Measurements from ENCODE around the gene ITIH3. TPM values are rescaled to one million over a fixed set of nuclear protein-coding genes. Genes with fewer than 3 reads are reported as not detected.

Gene ITIH3
- not detected in 2 replicates for total RNA-seq

GRCh38 chr3:52794612-52795099 is at the start of gene ITIH3:
TSS of gene ITIH3 (plus strand) at chr3:52794796. CDS start at chr3:52794804, 8 bp downstream.

DNA sequence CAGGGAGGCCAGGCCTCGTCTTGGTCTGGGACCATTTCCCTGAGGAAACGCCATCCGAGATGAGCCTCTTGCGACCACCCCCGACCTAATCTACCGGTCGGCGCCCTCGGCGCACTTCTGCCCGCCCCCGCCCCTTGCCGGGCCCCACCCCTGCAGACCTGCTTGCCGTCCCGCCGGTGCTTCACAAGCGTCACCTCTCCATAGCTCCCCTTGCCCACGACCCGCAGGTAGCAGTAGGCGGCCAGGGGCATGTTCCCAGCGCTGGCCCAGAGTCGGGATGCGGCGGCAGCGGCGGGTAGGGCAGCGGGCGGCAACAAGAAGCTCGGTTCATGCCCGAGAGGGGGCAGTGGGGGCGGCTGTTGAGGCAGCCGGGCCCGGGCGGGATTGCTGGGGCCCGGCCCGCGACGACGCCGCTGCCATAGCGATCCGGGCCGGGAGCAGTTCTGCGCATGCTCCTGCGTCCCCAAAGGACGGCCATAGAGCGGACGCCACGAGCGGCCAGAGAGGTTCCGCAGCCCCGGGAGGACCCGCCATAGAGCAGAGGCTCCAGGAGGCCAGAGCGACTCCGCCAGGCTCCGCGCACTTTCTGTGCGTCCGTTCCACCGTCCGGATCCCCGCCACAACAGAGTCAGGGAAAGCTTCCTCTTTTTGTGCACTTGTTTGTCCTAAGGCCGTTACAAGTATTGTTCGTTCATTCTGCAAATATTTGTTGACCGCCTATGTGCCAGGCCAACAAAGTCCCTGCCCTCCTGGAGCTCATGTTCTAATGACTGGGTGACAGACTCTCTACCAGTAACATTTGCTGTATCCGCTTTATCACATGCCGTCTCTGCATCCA is 23.9 kb upstream of the ITIH3 start, which contains the start of gene NEK4:
NEK4 (minus strand) TSS at position 445 of the 838 bp plus-strand sequence; CDS start at position 251, 194 bp downstream.

GRCh38 chr3:52777127-52777958 is 17.3 kb upstream of the ITIH3 start, which contains the start of gene ITIH1:
TSS of gene ITIH1 (plus strand) at chr3:52777599. CDS start at chr3:52777616, 17 bp downstream.

DNA sequence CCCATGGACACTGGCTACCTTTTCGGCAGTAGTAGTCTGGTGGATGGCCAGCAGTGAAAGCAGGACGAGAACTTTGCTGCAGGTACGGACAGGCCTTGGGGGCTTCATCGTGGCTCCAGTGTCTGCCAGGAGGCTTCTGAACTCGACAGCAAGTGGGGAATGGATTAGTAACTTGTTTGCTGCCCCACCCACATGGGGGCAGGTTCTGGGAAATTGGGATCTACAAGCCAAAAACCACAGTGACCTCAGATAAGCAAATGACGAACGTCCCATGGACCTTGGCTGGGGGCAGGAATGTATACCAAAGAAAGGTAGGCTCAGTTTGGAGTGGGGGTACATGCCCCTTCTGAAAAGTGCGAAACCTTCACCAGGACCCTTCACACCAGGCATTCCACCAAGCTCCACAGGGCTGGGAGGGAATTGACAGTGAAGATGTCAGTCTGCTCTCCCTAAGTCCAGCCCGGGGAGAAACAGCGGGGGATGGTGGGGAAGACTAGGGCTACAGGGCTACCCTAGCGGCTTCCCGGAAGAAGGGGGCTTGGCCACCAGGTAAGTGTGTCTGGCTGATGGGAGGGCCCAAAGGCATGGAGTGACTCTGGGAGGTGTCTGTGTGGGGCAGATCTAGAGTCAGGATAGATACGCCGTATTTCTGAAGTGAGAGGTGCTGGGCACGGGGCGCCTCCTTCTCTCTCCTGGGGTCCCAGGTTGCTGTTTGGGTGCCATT is 36.1 kb downstream of the ITIH3 start, which contains the start of gene ITIH4:
ITIH4 (minus strand) TSS at position 138 of the 724 bp plus-strand sequence; CDS start at position 108, 30 bp downstream.

GRCh38 chr3:52834871-52835501 is 40.4 kb downstream of the ITIH3 start, which contains the start of gene MUSTN1:
TSS of gene MUSTN1 (minus strand) at chr3:52835019. CDS start at chr3:52834948, 71 bp downstream.

Small RNA genes within 50 kb of the gene (small RNA-seq; reads per million reads assigned to genes)
- gene MIR8064: not detected
- not detected for gene MUSTN1

Other genes with a start within 250 kb of the ITIH3 start
- 70.3 and 83.8 TPM in 2 replicates for gene PBRM1, start 108.9 kb upstream of the ITIH3 start, total RNA-seq
- 71.1 and 72.2 TPM in 2 replicates for gene GNL3, start 108.8 kb upstream of the ITIH3 start, total RNA-seq
- gene GLT8D1, start 89.0 kb upstream of the ITIH3 start, total RNA-seq: 105 and 164 TPM in 2 replicates
- gene SPCS1, start 88.7 kb upstream of the ITIH3 start, total RNA-seq: 94.6 TPM in 2 replicates
- gene NEK4, start 23.9 kb upstream of the ITIH3 start, total RNA-seq: 16.1 and 18.0 TPM in 2 replicates
- gene ITIH1, start 17.2 kb upstream of the ITIH3 start, total RNA-seq: not detected in 2 replicates
- 2.0 and 6.7 TPM in 2 replicates for gene ITIH4, start 35.9 kb downstream of the ITIH3 start, total RNA-seq
- gene MUSTN1, start 40.2 kb downstream of the ITIH3 start, total RNA-seq: 0.79 TPM in 1 of 2 replicates, not detected in the other
- 9.8 and 19.4 TPM in 2 replicates for gene STIMATE, start 102.8 kb downstream of the ITIH3 start, total RNA-seq

All from placental epithelial cell (primary cell).